Measurements from ENCODE around the gene SNAPC5. TPM values are rescaled to one million over a fixed set of nuclear protein-coding genes. Genes with fewer than 3 reads are reported as not detected.

Gene SNAPC5
- total and polyA plus RNA-seq, 2 of the 13 experiments (the other 11 are each of a cell fraction or from before 2014, with no cell fraction given): 14.8 to 36.2 TPM

GRCh38 chr15:66452971-66453580 lies 44.5 kb downstream of the SNAPC5 start (continued):
- no peak for TF ChIP-seq ZBTB49 (CRISPR knock-in tag; IDR thresholded peaks at IDR 0.05; ENCODE audit: borderline replicate concordance)
- TF ChIP-seq ZBTB38 (CRISPR knock-in tag; IDR thresholded peaks at IDR 0.05): no peak
- TF ChIP-seq PAX8 (CRISPR knock-in tag; IDR thresholded peaks at IDR 0.05; ENCODE audit: borderline replicate concordance): no peak
- no peak for TF ChIP-seq SETDB1 (CRISPR knock-in tag; IDR thresholded peaks at IDR 0.05; ENCODE audit: borderline replicate concordance)
- no peak for TF ChIP-seq JUNB (CRISPR knock-in tag; IDR thresholded peaks at IDR 0.05; ENCODE audit: borderline replicate concordance)
- TF ChIP-seq ZBTB43 (CRISPR knock-in tag; conservative IDR thresholded peaks at IDR 0.05): no peak
- no peak for TF ChIP-seq ZNF883 (CRISPR knock-in tag; IDR thresholded peaks at IDR 0.05; ENCODE audit: not compliant biosample characterization)
- TF ChIP-seq ZBTB25 (CRISPR knock-in tag; IDR thresholded peaks at IDR 0.05): no peak
- no peak for TF ChIP-seq BATF2 (CRISPR knock-in tag; IDR thresholded peaks at IDR 0.05)
- TF ChIP-seq RELA (CRISPR knock-in tag; IDR thresholded peaks at IDR 0.05): no peak
- TF ChIP-seq DMTF1 (CRISPR knock-in tag; IDR thresholded peaks at IDR 0.05): no peak
- TF ChIP-seq ZNF547 (CRISPR knock-in tag; IDR thresholded peaks at IDR 0.05): no peak
- peak; percentile 47; the same call in 1 of the 2 replicates for TF ChIP-seq HMG20A (CRISPR knock-in tag; IDR thresholded peaks at IDR 0.05; ENCODE audit: borderline replicate concordance)
- TF ChIP-seq ZNF570 (CRISPR knock-in tag; IDR thresholded peaks at IDR 0.05; ENCODE audit: borderline replicate concordance): no peak
- no peak for TF ChIP-seq GLI4 (CRISPR knock-in tag; IDR thresholded peaks at IDR 0.05; ENCODE audit: borderline replicate concordance)
- no peak for TF ChIP-seq ZBTB44 (CRISPR knock-in tag; IDR thresholded peaks at IDR 0.05)
- no peak for TF ChIP-seq ZNF121 (CRISPR knock-in tag; IDR thresholded peaks at IDR 0.05)
- TF ChIP-seq HNF4G (IDR thresholded peaks at IDR 0.05; ENCODE audit: borderline replicate concordance, low read depth, low read length): 0 out of 2 replicates have a peak, but pooled peaks have one; percentile 22
- TF ChIP-seq HNF4G (CRISPR knock-in tag; IDR thresholded peaks at IDR 0.05; ENCODE audit: borderline replicate concordance, low read depth): no peak

Data from HepG2 (cell line).